Colon (tissue), 2 donors: ENCODE results near the gene NEDD8.

Experiments
- FAIRE-seq: peaks from 2 replicates; lab custom pipeline; 2012; peaks lifted over from hg19 to GRCh38; lab: Jason Lieb, UNC
- donor health status: control.
- donor health status: control.

Gene NEDD8

DNA sequence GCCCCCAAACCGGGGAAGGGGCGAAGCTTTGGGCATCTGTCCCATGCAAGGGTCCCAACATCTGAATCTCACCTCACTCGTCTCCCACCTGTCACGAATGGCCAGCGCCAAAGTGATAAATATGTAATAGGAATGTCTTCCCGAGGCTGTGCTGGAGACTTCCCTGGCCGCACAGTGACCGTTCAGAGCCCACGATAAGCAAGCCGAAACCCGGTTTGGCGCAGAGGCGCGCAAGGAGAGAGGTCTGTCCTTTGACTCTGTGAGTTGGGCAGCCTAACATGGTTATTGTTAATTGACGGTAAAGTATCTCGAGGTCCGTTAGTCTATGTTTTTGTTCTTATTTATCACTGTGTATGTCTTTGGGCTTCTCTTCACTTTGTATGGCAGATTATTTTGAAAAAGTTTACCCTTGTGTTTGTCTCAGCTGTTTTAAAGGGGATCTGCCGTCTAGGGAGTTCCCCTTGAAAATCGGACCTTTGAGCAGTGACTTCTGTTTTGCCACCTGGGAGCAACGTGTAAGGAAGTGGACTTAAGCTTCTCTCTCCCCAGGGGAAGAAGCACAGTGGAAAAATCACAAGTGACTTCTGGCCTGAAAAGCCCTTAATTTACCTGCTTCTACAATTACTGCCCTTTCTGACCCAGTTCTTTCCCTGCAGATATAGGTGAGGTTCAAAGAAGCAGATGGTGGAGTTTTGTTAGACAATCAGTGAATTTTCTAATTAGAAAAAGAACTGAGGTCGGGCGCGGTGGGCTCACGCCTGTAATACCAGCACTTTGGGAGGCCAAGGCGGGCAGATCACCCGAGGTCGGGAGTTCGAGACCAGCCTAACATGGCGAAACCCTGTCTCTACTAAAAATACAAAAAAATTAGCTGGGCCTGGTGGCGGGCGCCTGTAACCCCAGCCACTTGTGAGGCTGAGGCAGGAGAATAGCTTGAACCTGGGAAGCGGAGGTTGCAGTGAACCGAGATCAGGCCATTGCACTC, 35.8 kb downstream of the NEDD8 start:
- FAIRE-seq, result no peak

DNA sequence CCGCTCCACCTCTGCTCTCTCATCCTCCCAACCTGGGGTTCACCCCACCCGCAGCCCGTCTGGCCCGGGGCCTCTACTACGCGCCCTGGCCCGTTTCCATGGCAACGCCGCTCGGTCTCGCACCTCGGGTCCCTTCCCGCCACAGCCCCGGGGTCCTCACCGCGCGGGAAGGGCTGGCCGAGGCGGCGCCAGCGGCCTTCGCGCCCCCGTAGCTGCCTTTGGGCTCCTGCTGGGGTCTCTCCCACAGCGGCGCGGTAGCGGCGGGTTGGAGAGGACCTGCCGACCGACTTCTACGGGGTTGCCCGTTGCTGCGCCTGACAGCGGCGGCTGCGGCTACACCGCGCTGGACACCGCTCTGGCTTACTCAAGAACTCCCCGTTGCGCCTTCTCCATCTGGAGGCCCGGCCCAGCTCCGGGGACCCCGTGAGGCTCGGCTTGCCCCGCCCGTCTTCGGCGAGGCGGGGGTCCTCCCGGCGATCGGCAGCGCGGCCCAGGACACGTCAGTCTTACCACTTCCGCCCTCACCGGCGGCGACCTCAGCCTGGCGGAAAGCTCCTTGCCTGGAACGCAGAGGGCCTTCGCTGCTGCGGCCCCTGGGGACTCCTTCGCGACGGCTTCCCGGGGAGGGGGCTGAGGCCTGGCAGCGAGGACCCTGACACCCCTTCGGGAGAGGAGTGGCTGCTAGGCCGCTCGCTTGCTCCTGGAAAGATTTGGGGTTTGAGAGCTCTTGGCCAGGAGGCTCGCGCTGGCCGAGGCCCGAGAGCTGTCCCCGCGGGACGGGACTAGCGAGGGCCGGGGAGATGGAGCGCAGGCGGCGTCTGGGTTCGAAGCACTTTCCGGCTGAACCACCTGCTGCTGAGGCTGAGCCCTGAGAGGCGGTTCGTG, 36.7 kb downstream of the NEDD8 start, which contains the start of gene TM9SF1:
Gene TM9SF1 (minus strand): TSS at position 256 of the 885 bp plus-strand sequence. CDS start 422 bp downstream, outside the sequence.
- FAIRE-seq, result no peak

DNA sequence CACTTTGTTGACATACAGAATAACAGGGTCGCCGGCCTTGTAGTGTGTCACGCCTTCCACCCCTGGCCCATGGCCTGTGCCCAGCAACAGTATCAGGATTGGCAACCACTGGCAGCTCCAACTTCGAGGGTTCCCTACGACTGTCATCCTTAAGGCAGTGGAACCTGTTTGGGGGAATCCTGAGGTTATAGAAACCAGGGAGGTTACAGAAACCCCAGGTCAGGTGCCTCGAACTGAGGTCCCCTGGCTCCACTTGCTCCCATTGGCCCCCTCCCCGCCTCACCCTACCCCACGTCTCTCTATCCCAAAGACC, 37.3 kb downstream of the NEDD8 start:
- no peak for FAIRE-seq

DNA sequence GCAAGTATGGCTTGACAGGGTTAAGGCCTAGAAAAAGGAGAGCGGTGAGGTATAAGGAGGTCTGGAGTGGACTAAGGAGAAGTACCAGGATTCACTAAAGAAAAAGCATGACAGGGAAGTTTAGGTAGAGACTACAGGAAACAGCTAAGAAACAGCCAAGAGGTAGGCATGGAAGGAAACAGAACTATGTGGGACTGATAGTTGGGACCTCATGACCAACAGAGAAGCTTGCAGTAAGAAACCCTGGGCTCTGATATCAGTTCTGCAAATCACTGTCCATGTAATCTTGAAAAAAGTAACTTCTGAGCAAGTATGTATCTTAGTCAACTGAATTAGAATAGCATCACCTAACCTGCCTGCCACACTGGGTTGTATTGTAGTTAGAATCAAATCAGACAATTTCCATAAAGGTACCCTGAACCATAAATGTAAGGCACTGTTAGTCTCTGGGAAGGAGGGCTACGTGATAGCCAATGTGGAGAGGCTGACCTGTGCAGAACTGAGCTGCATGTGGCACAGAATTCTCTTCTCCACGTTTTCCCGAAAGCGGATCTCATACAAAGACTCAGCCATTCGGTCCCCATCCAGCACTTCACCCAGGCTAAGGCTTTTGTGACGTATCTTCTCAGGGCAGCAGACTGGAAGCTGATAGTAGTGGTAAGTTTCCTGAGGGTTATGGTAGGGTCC, 37.8 kb downstream of the NEDD8 start:
- no peak for FAIRE-seq

DNA sequence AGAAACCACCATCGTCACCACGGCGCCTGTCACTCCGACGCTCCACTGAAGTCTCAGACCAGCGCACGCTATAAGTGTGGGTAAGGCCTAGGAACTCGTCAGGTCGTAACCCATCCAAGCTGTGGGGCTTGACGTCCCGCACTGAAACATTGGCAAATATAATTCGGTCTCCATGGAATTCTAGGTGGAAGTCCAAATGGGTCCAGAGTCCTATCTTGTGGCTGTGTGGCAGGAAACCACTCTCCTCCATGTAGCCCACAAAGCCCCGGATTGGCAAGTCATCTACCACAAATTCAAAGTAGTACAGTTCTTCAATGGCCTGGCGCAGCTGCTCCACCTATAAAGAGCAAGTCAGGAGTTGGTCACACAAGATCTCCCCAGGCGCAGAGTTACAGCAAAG, 39.2 kb downstream of the NEDD8 start:
- FAIRE-seq, result no peak

DNA sequence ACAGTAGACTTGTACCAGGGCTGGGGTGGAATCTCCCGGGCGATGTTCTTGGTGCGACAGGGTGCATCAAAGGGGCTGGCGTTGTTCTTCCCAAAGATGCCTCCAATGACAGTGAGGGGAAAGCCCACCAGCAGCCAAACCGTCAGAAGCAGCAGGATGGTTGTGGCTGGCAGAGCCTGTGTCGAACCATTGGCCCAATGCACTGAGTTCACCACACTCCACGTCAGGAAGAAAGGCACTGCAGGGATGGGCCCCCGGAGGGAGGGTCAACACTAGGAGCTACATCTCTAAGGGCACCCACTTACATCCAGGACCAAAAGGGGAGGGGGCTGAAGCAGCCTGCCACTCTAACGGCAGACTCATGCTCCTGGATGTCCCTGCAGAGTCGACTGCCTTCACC, 41.8 kb downstream of the NEDD8 start:
- FAIRE-seq, result no peak

DNA sequence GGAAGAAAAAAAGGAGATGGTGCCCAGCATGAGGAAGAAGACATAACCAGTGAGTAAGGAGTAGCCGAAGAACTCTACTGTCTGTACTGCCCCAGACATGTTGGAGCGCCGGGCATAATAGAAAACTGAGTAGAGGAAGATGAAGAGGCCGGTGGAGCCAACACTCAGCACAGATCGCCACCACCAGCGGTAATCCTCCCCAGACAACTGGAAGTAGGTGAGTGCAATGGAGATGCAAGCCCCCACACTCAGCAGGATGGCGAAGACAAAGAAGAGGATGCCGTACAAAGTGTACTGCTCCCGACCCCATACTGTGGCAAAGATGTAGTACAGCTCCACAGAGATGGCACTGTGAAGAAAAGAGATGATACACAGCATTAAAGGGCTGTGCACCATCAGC, 42.7 kb downstream of the NEDD8 start:
- FAIRE-seq, result no peak

DNA sequence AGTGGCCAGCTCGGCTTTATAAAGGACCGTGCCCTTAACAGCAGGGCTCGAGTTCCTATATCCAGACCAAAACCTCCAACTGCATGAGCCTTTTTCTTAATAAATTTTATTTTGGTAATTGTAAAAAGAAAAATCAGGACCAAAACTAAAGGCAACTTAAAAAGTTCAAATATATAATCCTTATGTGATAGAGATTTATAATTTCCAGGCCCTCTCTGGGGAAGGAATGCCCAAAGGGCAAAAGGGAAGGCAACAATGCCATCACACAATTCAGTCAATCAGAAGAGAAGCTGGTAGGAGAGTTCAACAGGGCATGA, 43.1 kb downstream of the NEDD8 start:
- FAIRE-seq, result no peak

DNA sequence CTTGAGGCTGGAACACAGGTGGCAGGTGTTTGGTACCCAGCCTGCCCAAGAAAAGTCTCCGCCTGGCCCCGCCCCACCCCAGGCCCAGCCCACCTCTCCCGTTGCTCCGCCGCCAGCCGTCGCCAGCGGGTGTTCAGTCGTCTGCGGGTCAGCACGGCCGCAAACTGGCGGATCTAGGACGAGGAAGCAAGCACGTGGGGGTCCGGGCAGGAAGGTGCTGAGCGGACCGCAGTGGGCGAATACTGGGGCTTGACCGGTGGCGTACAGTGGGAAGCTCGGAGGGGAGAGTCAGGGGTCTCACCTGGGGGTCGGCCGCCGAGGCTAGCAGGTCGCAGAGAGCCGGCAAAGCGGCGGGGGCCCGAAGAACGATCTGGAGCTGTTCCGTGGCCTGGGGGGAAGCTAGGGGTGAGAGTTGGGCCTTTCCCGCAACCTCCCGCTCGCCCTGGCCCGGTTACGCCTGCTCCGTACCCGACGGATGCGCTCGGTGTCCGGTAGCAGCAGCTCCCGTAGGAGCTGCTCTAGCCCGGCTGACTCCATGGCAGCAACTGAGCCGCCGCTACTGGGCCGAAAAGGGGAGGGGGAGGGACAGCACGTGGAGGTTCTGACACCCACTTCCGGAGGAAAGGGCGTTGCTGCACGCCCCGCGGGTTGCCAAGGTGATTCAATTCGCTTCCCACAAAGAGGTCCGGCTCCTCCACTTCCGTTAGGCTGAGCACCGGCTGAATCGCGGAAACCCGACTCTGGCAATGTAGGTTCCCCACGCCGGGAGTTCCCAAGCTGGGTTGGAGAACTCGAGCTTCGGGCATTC, 43.7 kb downstream of the NEDD8 start, which contains the start of gene IPO4:
Gene IPO4 (minus strand): TSS at position 566 of the 808 bp plus-strand sequence. CDS start 29 bp downstream, at position 537.
- FAIRE-seq, result no peak

DNA sequence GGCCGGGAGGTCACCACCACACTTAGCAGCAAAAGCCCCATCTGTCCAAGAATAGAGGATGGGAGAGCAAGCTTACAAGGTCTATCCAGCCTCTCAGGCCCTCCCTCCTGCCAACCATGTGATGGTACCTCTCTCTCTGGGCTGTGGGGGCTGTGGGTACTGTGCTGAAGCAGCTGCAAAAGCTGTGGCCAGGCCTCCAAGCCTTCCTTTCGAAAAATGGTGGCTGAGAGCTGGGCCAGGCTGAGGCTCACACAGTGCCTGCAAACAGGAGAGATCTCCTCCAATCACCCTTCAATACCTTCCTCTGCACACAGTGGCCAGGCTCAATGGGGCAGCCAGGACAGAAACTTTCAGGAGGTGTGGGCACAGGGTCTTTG, 44.6 kb downstream of the NEDD8 start:
- FAIRE-seq, result no peak

DNA sequence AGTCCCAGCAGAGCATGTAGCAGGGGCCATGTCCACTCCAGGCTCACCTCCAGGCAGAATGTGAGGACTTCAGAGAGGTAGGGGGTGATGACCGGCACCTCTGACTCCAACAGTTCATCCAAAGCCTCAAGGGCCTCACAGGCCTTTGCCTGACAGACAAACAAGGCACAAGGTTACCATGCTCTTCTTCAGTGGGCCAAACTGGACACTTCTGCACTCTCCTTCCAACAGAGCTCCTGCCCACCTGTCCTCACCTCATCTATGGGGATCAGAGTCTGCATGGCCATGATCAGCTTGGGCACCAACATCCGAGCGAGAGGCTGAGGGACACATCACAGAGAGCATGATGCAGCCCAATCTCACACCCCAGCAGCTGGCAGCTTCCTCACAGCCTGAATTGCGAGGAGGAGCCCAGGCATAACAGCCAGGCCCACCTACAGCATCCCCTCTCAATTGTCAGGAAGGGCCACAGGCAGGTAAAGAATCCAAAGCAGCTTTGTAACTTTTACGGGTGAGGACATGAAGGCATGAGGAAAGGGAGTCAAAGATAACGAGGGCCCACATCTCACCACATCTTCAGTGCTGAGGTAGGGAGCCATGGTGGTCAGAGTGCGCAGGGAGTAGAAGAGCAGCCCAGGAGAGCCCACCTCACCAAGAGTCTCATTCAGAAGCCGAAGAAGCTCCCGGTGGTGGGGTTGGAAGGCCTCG, 45.2 kb downstream of the NEDD8 start:
- no peak for FAIRE-seq

DNA sequence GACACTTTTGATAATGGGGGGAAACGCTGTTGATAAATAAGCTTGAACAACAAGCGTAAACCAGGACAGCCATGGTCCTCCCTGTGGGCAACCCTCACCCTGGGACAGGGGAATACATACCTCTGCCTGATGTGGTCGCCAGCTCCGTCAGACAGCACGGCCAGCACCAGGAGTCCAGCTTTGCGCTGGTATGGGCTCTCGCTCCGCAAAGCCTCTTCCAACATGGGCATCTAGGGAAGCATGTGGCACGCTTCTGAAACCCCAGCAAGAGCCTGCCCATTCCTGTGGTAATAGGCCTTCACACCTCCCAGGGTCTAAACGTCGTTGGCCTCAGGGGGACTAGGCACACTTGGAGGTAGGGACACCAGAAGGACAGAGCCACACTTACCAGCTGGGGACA, 46.4 kb downstream of the NEDD8 start:
- no peak for FAIRE-seq

DNA sequence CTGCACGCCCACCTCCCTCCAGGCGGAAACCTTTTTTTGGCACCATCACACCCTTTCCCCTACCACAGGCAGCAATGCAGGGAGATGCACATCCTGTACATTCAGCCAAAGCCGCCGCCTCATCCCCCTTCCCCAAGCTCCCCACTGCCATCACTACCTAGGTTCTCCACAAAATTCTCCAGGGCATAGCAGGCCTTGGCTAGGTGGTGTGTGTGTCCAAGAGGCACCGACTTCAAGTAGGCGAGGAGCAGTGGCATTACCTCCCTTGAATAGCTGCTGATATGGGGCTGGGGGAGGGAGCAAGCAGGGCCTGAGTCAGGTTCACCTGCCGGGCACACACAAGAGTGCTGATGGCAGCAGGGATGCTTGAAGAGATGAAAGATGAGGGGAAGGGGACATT, 47.1 kb downstream of the NEDD8 start:
- FAIRE-seq, result no peak

DNA sequence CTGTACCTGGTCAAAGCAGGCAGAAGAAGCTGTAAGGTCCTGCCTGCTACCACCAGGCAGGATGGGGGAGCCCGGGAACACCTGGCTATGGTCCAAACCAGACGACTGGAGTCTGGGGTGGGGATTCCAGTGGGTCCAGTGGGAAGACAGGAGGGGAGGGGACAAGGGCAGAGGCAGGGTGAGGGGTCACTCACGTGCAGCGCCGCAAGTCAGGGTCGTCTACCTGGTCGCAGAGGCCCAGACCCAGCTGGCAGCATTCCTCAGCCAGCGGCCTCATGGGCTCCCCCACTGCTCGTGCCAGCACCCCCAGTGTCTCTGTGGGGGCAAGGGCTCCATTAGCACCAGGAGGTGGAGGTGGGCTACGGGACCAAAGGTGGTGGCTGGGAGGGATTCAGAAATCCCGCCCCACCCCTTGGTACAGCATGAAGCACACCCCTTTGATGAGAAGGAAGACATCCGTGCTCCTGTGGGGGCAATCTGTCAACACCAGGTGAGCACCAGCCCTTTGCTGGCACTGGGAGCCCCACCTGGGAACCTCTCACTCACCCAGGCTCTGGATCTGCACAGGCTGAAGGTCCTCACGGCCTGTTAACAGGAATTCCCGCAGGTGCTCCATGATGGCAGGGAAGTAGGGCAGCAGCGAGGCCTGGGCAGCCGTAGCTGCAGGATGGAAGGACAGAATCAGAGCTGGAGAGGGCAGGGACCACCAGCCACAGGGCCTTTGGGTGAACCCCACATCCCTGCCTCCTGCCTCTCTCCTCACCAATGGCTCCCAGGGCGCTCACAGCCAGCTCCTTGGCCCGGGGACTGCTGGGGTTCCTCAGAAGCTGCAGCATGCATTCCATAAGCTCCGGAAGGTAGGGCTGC, 47.8 kb downstream of the NEDD8 start:
- no peak for FAIRE-seq

DNA sequence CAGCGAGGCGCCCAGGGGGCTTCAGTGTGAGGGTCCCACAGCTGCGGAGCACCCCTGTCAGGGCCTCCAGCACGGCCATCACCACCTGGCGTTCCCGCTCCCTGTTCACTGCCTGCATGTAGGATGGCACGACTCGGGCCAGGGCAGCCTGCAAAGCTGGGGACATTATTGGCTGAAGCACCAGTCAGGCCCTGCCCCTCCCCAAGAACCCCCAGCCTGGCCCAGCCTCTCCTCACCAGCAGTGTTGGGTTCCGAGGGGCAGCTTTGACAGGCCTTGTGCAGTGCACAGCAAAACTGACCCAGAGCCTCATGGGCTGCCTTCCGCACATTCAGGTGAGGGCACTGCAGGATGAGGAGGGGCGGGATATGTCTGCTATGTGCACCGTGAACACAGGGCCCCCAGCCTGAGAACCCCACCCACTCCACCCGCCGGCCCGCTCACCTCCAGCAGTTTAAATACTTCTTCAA, 49.1 kb downstream of the NEDD8 start:
- no peak for FAIRE-seq

DNA sequence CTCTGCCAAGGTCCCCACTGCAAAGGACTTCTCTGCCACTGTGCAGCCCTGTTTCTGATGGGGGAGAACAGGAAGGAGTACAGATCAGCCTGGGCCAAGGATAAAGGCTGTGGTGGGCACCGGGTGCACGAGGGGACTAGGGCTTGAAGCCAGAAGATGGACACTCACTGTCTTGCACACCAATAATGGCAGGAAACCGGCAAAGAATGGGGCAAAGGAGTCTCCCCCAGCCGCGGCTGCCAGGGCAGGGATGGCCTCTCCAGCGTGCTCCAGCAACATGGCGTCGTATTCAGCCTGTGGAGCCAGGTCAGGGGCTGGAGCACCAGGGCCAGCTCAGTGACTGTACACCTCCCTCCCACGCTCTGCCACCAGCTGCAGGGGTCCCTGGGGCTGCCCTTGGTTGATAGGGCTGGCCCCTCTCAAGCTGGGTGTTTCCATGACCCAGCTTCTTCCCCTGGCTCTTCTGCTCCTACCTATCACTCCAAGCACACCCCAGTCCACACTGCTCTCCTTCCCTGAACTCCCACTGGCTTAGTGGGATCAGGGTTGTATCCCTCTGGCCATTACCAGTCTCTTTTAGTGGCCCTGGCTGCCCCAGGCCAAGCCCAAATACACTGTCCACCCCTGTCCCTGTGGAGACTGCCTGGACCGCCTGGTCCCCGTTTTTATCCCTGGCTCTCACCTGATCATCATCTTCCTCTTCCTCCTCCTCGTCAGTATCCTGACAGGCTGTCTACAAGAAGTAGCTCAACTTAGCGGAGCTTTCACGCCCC, 49.9 kb downstream of the NEDD8 start:
- no peak for FAIRE-seq

DNA sequence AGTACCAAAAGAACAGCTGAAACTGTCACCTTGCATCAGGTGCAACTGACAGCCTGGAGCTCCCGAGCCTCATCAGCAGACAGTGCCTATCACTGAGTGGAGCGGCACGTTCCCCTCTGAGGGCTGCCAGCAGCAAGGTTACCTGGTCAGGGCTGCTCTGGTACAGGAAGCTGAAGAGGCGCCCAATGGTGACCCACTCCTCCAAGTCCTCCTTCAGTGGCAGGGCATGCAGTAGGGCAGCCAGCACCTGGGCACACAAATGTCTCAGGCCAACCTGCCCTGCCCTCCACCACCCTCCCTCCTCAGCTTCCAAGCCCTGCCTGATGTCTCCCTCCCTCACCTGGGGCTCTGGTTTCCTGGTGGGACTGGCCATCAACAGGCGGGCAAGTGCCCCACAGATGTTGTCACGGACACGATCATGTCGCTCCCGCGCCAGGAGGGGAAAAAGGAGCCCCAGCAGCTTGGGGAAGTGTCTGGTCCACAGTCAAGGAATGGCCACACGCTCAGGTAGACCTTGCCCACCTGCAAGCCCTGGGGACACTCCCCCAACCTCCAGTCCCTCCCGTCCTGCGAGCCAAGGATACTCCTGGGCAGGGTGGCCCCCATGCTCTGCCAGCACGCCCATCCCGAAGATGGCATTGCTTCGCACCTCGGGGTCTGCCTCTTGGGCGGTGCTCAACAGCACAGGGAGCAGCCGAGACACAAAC, 50.6 kb downstream of the NEDD8 start:
- FAIRE-seq, result no peak
